GM13977 (cell line): ENCODE measurements around the gene ZNF232.
"Not testable (repeated sequence)": the region's sequence is repeated elsewhere in the genome, so short reads cannot be mapped to it uniquely, and the experiment has no call there.

ENCODE experiments used
- DNase-seq: peaks from one replicate; pipeline ENCODE4 v3.0.0; 2012; ENCODE audit warnings: low spot score
- CTCF ChIP-seq: IDR thresholded peaks from 2 replicates; pipeline ENCODE4 v1.5.1; 2012; ENCODE audit warnings: mild to moderate bottlenecking, control low read depth; ENCODE audit not compliant: insufficient read depth; ENCODE audit errors: extremely low read depth, missing control alignments
- in situ Hi-C: fragments of 300-500 bp; cut with MboI; formaldehyde crosslinking; loops from one replicate; pipeline ENCODE4 v1.12.0; 2022; ENCODE audit warnings: low sequenced_read_pairs, low pct_unique_long_range_greater_than_20kb, mixed read lengths, inconsistent platforms; ENCODE audit not compliant: unreplicated experiment

Gene ZNF232

GRCh38 chr17:5122586-5123342 is 11.1 kb upstream of the ZNF232 start:
- peak; percentile 37 for DNase-seq
- in situ Hi-C loops, result no loop called here
- no peak for TF ChIP-seq CTCF

GRCh38 chr17:5122056-5122455 is 10.4 kb upstream of the ZNF232 start:
- in situ Hi-C loops, DNase-seq: not testable (repeated sequence)

- in situ Hi-C loops, result no loop called here
- no peak for TF ChIP-seq CTCF
Observed at GRCh38 chr17:5121186-5121841, 9.6 kb upstream of the ZNF232 start.

GRCh38 chr17:5120436-5121185 is 8.9 kb upstream of the ZNF232 start:
- DNase-seq, in situ Hi-C loops: not testable (repeated sequence)

More at GRCh38 chr17:5121186-5121841, 9.6 kb upstream of the ZNF232 start:
- no peak for DNase-seq

GRCh38 chr17:5120036-5120435 is 8.4 kb upstream of the ZNF232 start:
- TF ChIP-seq CTCF, result no peak
- DNase-seq, result no peak
- in situ Hi-C loops, result no loop called here

- TF ChIP-seq CTCF, result no peak
- DNase-seq, result no peak
- in situ Hi-C loops, result no loop called here
Observed at GRCh38 chr17:5118219-5118618, 6.5 kb upstream of the ZNF232 start.

GRCh38 chr17:5115673-5116651 is 4.3 kb upstream of the ZNF232 start, which contains the start of gene USP6:
TSS of gene USP6 (plus strand) at chr17:5116032. CDS start at chr17:5130368, 14,336 bp downstream.
- in situ Hi-C loops, result no loop called here
- TF ChIP-seq CTCF, result no peak
- DNase-seq, result no peak
